ENCODE measurements around the gene POLR2H.

- no peak for TF ChIP-seq CEBPB (IDR thresholded peaks at IDR 0.05)
- TF ChIP-seq REST (IDR thresholded peaks at IDR 0.05; ENCODE audit: low read depth) = no peak
- no peak for TF ChIP-seq NFIC (IDR thresholded peaks at IDR 0.05)
- TF ChIP-seq FOXM1 (IDR thresholded peaks at IDR 0.05; ENCODE audit: borderline replicate concordance, low read depth) = no peak
- no peak for TF ChIP-seq TCF12 (IDR thresholded peaks at IDR 0.05; ENCODE audit: low read depth)
- TF ChIP-seq EP300 (IDR thresholded peaks at IDR 0.05; ENCODE audit: borderline replicate concordance) = no peak
- no peak for TF ChIP-seq CREB1 (IDR thresholded peaks at IDR 0.05; ENCODE audit: low read depth)
- TF ChIP-seq ZBTB7A (IDR thresholded peaks at IDR 0.05; ENCODE audit: low read depth) = no peak
- TF ChIP-seq RAD21 (IDR thresholded peaks at IDR 0.05; ENCODE audit: low read depth) = no peak
- no peak for TF ChIP-seq YY1 (IDR thresholded peaks at IDR 0.05; ENCODE audit: low read depth)
- no peak for TF ChIP-seq TEAD4 (IDR thresholded peaks at IDR 0.05)
- TF ChIP-seq TAF1 (IDR thresholded peaks at IDR 0.05; ENCODE audit: low read depth) = no peak
- no peak for TF ChIP-seq MAX (IDR thresholded peaks at IDR 0.05)
These were observed 28.5 kb downstream of the POLR2H start for GRCh38 chr3:184389935-184390528.
